HepG2 (cell line): ENCODE results near the gene AEBP1. TPM values are rescaled to one million over a fixed set of nuclear protein-coding genes. Genes with fewer than 3 reads are reported as not detected.

ENCODE experiments used
- MED1 ChIP-seq: sonication (generic); formaldehyde crosslinking; IDR thresholded peaks from 2 replicates; pipeline ENCODE4 v1.4.0; 2020; ENCODE audit warnings: missing genetic modification reagents
- RFXAP ChIP-seq: sonication (generic); formaldehyde crosslinking; IDR thresholded peaks from 2 replicates; pipeline ENCODE4 v1.4.0; 2020; ENCODE audit warnings: missing genetic modification reagents, borderline replicate concordance
- SKIL ChIP-seq: sonication (generic); formaldehyde crosslinking; IDR thresholded peaks from 2 replicates; pipeline ENCODE4 v1.8.0; 2022; ENCODE audit warnings: missing genetic modification reagents, mild to moderate bottlenecking, moderate library complexity, borderline replicate concordance
- SP2 ChIP-seq: sonication (generic); formaldehyde crosslinking; IDR thresholded peaks from 2 replicates; pipeline ENCODE4 v1.5.1; 2020; ENCODE audit warnings: mild to moderate bottlenecking, missing genetic modification reagents
- TBX2 ChIP-seq: sonication (generic); formaldehyde crosslinking; IDR thresholded peaks from 2 replicates; pipeline ENCODE4 v1.5.0; 2020; ENCODE audit warnings: missing genetic modification reagents, mild to moderate bottlenecking, borderline replicate concordance
- ZBTB37 ChIP-seq: sonication (generic); formaldehyde crosslinking; IDR thresholded peaks from 2 replicates; pipeline ENCODE4 v1.4.0; 2020; ENCODE audit warnings: mild to moderate bottlenecking, missing genetic modification reagents
- ZBTB40 ChIP-seq, 2 experiments: fragments of 450-650 bp in 1 of 2; sonication (generic) in 1 of 2; formaldehyde crosslinking in 1 of 2; IDR thresholded peaks; 2 replicates each; pipeline versions ENCODE4 v1.6.1 to v1.8.0; 2016 to 2022; ENCODE audit warnings: antibody characterized with exemption in 1 of 2, mild to moderate bottlenecking in 1 of 2, missing genetic modification reagents in 1 of 2
- ZFP36L1 ChIP-seq: sonication (generic); formaldehyde crosslinking; IDR thresholded peaks from 2 replicates; pipeline ENCODE4 v1.8.0; 2022; ENCODE audit warnings: mild to moderate bottlenecking, missing genetic modification reagents, moderate library complexity
- ZFX ChIP-seq: sonication (generic); formaldehyde crosslinking; IDR thresholded peaks from 2 replicates; pipeline ENCODE4 v1.4.0; 2020; ENCODE audit warnings: mild to moderate bottlenecking, low read depth, missing genetic modification reagents, moderate library complexity
- ZNF317 ChIP-seq: sonication (generic); formaldehyde crosslinking; IDR thresholded peaks from 2 replicates; pipeline ENCODE4 v1.5.0; 2020; ENCODE audit warnings: mild to moderate bottlenecking, missing genetic modification reagents
- ZNF547 ChIP-seq: sonication (generic); formaldehyde crosslinking; IDR thresholded peaks from 2 replicates; pipeline ENCODE4 v1.5.1; 2020; ENCODE audit warnings: mild to moderate bottlenecking, missing genetic modification reagents
- ZNF605 ChIP-seq: sonication (generic); formaldehyde crosslinking; IDR thresholded peaks from 2 replicates; pipeline ENCODE4 v1.8.0; 2022; ENCODE audit warnings: mild to moderate bottlenecking, missing genetic modification reagents
- ZNF788 ChIP-seq: sonication (generic); formaldehyde crosslinking; IDR thresholded peaks from 2 replicates; pipeline ENCODE4 v1.5.0; 2020; ENCODE audit warnings: mild to moderate bottlenecking, missing genetic modification reagents, borderline replicate concordance
- ZUFSP ChIP-seq: sonication (generic); formaldehyde crosslinking; IDR thresholded peaks from 2 replicates; pipeline ENCODE4 v1.9.0; 2021; ENCODE audit warnings: missing genetic modification reagents, mild to moderate bottlenecking, borderline replicate concordance
- polyA plus RNA-seq, 8 experiments: library from polyadenylated mRNA; depleted of rRNA in 3 of 8; stranded (reverse) in 7 of 8; unstranded in 1 of 8; fragments of >200 nt; fragmentation: Illumina TruSeq in 4 of 8; extraction: Trizol in 4 of 8; gene quantifications; 2 replicates each; pipeline versions ENCODE4 v1.2.1 to v1.2.3, GENCODE V29; 2011 to 2016; ENCODE audit warnings: low read depth in 4 of 8, missing spikeins in 1 of 8, mixed read lengths in 1 of 8; ENCODE audit not compliant: insufficient read depth in 1 of 8
- total RNA-seq, 5 experiments: library from RNA; depleted of rRNA; stranded (reverse); fragments of >200 nt; fragmentation: Illumina TruSeq; extraction: Trizol; gene quantifications; 2 replicates each; pipeline ENCODE4 v1.2.3, GENCODE V29; 2016; ENCODE audit warnings: low read depth in 1 of 5

The AEBP1 gene
- total and polyA plus RNA-seq, 2 of the 13 experiments (the other 11 are each of a cell fraction or from before 2014, with no cell fraction given) = 0.22 to 0.55 TPM

DNA sequence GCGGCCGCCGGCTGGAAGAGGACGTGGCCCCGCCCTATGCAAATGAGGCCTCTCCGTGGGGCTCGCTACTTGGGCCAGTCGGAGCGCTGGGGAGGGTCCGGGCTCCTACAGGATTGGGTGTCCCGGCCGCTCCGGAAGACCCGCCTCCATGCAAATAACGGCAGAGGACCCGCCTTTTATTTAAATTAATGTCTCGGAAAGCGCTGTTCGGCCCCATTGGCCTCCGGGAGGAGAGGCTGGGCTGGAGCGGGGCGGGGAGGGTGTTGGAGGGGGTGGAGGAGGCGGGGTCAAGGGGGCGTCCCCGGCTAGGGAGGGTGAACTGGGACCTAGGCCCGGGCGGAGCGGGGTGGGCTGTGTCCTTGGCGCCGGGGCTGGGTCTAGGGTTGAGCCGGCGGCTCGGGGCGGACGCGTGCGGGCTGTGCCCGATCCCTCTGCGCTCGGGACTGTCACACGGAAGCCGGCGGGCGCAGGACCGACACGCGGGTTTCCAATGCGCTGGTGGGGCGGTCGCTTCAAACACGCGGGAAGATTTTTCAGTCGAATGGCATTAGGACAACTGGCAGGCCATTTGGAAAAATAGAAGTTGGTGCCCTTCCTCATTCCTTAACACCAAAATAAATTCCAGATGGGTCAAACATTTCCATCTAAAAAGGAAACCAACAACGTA, 21.5 kb upstream of the AEBP1 start (continued):
- TF ChIP-seq SKIL = no peak
- no peak for TF ChIP-seq ZBTB37 (CRISPR knock-in tag)
- TF ChIP-seq TBX2 (CRISPR knock-in tag) = no peak
- TF ChIP-seq ZNF788 (CRISPR knock-in tag) = no peak
- no peak for TF ChIP-seq ZUFSP (CRISPR knock-in tag)
- peak; percentile 49 for TF ChIP-seq MED1
- TF ChIP-seq ZNF547 (CRISPR knock-in tag) = no peak
- TF ChIP-seq ZBTB40 (IDR thresholded peaks at IDR 0.05) = no peak
- 0 out of 2 replicates have a peak, but pooled peaks have one; percentile 40 for TF ChIP-seq ZBTB40 (CRISPR knock-in tag; IDR thresholded peaks at IDR 0.05)
- no peak for TF ChIP-seq RFXAP (CRISPR knock-in tag)
- TF ChIP-seq SP2 (CRISPR knock-in tag) = peak; percentile 83
- no peak for TF ChIP-seq ZFP36L1 (CRISPR knock-in tag)
- TF ChIP-seq ZNF605 (CRISPR knock-in tag) = 0 out of 2 replicates have a peak, but pooled peaks have one; percentile 4
- no peak for TF ChIP-seq ZFX (CRISPR knock-in tag)
- TF ChIP-seq ZNF317 = no peak; the same call in 1 of the 2 replicates
